GM19351 (cell line): Measurements from ENCODE around the gene RAP1GAP.

Experiments
- ATAC-seq: cut with Tn5 transposase; IDR thresholded peaks from one replicate; pipeline ENCODE4 v1.9.1; 2021; ENCODE audit warnings: mild to moderate bottlenecking, moderate library complexity; ENCODE audit not compliant: unreplicated experiment

Gene RAP1GAP

DNA sequence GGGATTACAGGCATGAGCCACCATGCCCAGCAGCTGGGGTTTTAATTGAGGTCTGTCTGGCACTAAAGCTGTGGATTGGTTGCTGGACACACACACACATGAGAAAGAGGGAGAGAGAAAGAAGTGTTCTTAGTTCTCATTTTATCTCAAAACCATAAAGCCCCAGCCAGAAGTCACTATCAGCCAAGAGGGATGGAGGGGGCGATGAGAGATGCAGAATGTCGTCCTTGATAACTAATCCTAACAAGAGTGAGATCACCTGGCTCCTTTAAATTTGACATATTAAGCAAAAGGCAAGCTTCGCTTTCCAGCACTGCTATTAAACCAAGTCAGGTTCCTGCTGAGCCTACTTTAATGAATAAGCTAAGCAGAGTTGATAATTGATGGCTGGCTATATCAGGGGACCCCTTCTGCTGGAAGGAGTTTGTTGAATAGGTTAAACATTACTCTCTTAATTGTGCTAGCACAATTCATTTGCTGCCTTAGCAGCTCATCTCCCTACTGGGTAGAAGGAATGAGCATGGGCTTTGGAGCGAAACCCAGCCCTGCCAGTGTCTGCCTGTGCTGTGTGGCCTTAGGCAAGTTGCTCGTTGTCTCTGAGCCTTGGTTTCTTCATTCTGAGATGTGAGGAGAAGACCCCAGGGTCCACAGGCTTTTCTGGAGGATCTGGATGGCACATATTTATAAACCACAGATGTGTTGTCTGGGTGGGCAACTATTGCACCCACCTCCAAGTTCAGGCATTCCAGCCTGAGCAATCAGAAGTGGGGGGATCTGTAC lies 109.2 kb downstream of the RAP1GAP start:
- no peak for ATAC-seq

DNA sequence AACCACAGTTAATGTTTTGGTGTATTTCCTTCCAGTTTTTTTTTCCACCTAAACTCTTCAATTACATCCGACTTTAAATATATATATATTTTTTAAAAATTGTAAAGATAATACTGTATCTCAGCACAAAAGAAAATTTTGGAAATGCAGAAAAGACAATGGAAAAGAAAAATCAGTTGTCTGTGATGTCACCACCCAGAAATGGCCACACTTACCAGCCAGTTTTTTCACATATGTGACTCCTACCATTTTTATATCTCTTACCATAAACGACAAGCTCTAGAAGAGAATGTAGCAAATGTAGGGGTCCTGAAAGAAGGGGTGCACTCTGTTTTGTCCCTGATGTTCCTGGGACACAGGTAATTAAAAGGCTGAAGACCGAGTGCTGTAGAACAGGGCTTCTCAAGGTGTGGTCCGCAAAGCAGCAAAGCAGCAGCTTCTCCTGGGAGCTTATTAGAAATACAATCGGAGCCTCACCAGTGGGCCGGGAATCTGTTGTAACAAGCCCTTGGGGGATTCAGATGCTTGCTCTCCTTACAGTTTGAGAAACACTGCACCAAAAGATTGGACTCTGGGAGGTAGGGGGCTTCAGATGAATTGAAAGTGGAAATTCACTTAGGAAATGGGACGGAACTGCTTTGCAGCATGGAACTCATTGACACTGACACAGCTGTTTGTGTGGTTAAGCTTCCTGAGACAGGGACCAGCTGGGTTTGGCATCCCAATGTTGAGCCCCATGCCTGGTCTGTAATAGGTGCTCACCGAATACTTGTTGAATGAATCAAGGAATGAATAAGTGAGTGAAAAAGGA lies 115.8 kb downstream of the RAP1GAP start:
- no peak for ATAC-seq

DNA sequence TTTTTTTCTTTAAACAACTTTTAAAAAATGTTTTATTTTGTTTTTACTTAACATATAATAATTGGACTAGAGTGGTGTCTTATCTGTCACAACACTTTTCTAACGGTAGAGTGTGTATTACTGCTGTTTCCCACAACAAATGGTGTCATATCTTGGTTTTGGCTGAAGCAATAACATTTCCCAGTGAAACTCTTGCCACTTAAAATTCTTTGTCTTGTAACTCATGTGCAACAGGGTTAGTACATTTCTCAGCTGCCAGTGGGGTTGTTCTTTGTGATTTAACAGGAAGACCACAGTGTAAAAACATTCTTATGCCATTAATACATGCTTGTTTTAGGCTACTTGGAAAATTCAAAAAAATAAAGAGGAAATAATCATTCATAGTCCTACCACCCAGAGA lies 116.4 kb downstream of the RAP1GAP start:
- no peak for ATAC-seq

DNA sequence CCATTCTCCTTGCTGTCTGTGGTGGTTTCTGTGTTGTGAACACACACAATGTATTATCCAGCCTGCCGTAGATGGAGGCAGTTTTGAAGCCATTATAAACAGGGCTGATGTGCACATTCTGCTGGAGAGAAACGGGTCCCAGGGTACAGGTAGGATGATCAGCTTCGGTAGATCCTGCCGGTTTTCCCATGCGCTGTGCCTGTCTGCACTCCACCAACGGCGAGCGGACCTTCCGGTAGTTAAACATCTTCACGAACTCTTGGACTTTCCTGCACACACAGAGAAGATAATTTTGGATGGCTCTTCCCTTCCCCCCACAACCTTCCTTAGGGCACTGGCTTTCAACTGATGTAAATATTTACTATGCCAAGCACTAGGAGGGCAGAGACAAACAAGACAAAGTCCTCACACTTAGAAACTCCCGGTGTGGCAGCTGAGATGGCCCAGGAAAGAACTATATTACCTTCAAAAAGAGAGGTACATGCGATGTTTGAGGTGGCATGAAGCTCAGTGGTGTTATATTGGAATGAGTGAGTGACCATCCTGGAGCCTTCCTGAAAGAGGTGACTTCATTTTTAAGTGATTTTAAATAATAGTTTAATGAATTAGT lies 118.2 kb downstream of the RAP1GAP start:
- no peak for ATAC-seq

DNA sequence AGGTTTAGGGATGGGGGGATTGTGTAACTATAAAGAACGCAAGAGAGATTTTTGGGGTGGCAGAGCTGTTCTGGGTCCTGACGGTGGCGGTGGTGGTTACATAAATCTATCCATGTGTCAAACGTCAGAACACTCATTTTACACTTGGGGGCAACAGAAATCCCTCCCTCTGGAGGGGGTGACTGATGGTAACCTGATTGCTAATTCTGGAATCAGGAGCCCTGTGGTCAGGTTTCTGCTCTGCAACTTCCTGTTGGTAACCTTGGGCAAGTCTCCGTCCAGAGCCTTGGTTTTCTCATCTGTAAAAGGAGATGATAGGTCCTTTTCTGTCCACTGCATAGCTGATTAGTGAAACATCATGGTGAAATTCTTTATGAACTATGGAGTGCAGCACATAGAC lies 119.1 kb downstream of the RAP1GAP start:
- ATAC-seq = no peak

DNA sequence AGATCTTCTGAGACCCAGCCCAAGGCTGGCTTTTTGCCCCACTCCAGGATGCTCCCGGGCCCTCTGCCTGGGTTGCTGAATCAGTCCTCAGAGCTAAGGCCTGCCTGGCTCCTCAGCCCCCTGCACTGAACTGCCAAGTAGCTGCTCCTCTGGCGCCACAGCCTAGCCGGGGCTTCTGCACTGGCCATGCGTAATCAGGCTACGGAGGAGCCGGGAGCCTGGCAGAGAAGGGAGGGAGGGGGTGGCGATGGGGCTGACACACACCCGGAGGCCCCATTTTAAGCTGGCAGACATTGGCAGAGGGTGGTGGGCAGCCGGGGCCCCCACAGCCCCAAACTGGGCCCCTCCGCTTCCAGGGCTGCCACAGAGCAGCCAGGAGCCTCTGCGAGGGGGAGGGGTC lies 121.3 kb downstream of the RAP1GAP start:
- ATAC-seq = no peak
